ENCODE results near the gene IGDCC3.
"Not testable (repeated sequence)": the region's sequence is repeated elsewhere in the genome, so short reads cannot be mapped to it uniquely, and the experiment has no call there.

Gene IGDCC3

GRCh38 chr15:65405791-65406423, 28.1 kb upstream of the IGDCC3 start:
- DNase-seq, result no peak

- no peak for DNase-seq
Observed at GRCh38 chr15:65404186-65404872, 26.5 kb upstream of the IGDCC3 start.

- no peak for DNase-seq
Observed at GRCh38 chr15:65402961-65403360, 25.2 kb upstream of the IGDCC3 start.

- DNase-seq, result no peak
Observed at GRCh38 chr15:65401611-65402240, 23.9 kb upstream of the IGDCC3 start.

- DNase-seq, result peak; percentile 75
Observed at GRCh38 chr15:65400760-65401610, 23.2 kb upstream of the IGDCC3 start.

- no peak for DNase-seq
Observed at GRCh38 chr15:65399997-65400396, 22.2 kb upstream of the IGDCC3 start.

- no peak for DNase-seq
Observed at GRCh38 chr15:65399001-65399706, 21.4 kb upstream of the IGDCC3 start.

- not testable (repeated sequence) for DNase-seq
Observed at GRCh38 chr15:65398486-65398885, 20.7 kb upstream of the IGDCC3 start.

- no peak for DNase-seq
Observed at GRCh38 chr15:65396965-65397317, 19.1 kb upstream of the IGDCC3 start.

- DNase-seq, result no peak
Observed at GRCh38 chr15:65396283-65396964, 18.6 kb upstream of the IGDCC3 start.

- DNase-seq, result no peak
Observed at GRCh38 chr15:65395567-65396202, 17.9 kb upstream of the IGDCC3 start.

GRCh38 chr15:65394936-65395335, 17.1 kb upstream of the IGDCC3 start:
- no peak for DNase-seq

- DNase-seq, result no peak
Observed at GRCh38 chr15:65394280-65394789, 16.5 kb upstream of the IGDCC3 start.

GRCh38 chr15:65393557-65393956, 15.8 kb upstream of the IGDCC3 start:
- no peak for DNase-seq

- no peak for DNase-seq
Observed at GRCh38 chr15:65393091-65393490, 15.3 kb upstream of the IGDCC3 start.

GRCh38 chr15:65392368-65392767, 14.6 kb upstream of the IGDCC3 start:
- DNase-seq, result no peak

GRCh38 chr15:65391732-65392131, 13.9 kb upstream of the IGDCC3 start:
- DNase-seq, result no peak

GRCh38 chr15:65390447-65390846, 12.6 kb upstream of the IGDCC3 start:
- DNase-seq, result no peak

GRCh38 chr15:65389226-65389625, 11.4 kb upstream of the IGDCC3 start:
- no peak for DNase-seq

- no peak for DNase-seq
Observed at GRCh38 chr15:65388306-65389080, 10.7 kb upstream of the IGDCC3 start.

- DNase-seq, result no peak
Observed at GRCh38 chr15:65386886-65387285, 9.1 kb upstream of the IGDCC3 start.

All from activated CD8-positive, alpha-beta memory T cell treated with anti-CD3 and anti-CD28 coated beads for 24 hours (primary cell).